Measurements from ENCODE around the gene PRC1.
A peak's percentile ranks its signal among the peaks of the same experiment; 100 is the strongest.
"Not testable (repeated sequence)": the region's sequence is repeated elsewhere in the genome, so short reads cannot be mapped to it uniquely, and the experiment has no call there.

PRC1 gene

GRCh38 chr15:90931828-90932659 is 62.3 kb downstream of the PRC1 start, which contains the start of gene HDDC3:
Gene HDDC3, minus strand, starts transcription at chr15:90932549. Its CDS starts 9 bp downstream, at chr15:90932540.
- H3K27ac ChIP-seq = peak within 1 kb of the TSS; percentile 97
- no peak for TF ChIP-seq ZFX (IDR thresholded peaks at IDR 0.05; ENCODE audit: borderline replicate concordance)
- TF ChIP-seq, protein P1, sequence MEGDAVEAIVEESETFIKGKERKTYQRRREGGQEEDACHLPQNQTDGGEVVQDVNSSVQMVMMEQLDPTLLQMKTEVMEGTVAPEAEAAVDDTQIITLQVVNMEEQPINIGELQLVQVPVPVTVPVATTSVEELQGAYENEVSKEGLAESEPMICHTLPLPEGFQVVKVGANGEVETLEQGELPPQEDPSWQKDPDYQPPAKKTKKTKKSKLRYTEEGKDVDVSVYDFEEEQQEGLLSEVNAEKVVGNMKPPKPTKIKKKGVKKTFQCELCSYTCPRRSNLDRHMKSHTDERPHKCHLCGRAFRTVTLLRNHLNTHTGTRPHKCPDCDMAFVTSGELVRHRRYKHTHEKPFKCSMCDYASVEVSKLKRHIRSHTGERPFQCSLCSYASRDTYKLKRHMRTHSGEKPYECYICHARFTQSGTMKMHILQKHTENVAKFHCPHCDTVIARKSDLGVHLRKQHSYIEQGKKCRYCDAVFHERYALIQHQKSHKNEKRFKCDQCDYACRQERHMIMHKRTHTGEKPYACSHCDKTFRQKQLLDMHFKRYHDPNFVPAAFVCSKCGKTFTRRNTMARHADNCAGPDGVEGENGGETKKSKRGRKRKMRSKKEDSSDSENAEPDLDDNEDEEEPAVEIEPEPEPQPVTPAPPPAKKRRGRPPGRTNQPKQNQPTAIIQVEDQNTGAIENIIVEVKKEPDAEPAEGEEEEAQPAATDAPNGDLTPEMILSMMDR (IDR thresholded peaks at IDR 0.05) = peak; percentile 89

GRCh38 chr15:90931575-90931827 is 62.8 kb downstream of the PRC1 start:
- no peak for TF ChIP-seq ZFX (IDR thresholded peaks at IDR 0.05; ENCODE audit: borderline replicate concordance)
- TF ChIP-seq, protein P1 (IDR thresholded peaks at IDR 0.05) = no peak; the same call in 1 of the 2 replicates

GRCh38 chr15:90930861-90931574 is 63.3 kb downstream of the PRC1 start:
- TF ChIP-seq, protein P1 (IDR thresholded peaks at IDR 0.05) = no peak
- no peak for TF ChIP-seq ZFX (IDR thresholded peaks at IDR 0.05; ENCODE audit: borderline replicate concordance)
- peak overlapping the region; percentile 97 for H3K27ac ChIP-seq

More at GRCh38 chr15:90931575-90931827, 62.8 kb downstream of the PRC1 start:
- H3K27ac ChIP-seq = peak overlapping the region; percentile 97

DNA sequence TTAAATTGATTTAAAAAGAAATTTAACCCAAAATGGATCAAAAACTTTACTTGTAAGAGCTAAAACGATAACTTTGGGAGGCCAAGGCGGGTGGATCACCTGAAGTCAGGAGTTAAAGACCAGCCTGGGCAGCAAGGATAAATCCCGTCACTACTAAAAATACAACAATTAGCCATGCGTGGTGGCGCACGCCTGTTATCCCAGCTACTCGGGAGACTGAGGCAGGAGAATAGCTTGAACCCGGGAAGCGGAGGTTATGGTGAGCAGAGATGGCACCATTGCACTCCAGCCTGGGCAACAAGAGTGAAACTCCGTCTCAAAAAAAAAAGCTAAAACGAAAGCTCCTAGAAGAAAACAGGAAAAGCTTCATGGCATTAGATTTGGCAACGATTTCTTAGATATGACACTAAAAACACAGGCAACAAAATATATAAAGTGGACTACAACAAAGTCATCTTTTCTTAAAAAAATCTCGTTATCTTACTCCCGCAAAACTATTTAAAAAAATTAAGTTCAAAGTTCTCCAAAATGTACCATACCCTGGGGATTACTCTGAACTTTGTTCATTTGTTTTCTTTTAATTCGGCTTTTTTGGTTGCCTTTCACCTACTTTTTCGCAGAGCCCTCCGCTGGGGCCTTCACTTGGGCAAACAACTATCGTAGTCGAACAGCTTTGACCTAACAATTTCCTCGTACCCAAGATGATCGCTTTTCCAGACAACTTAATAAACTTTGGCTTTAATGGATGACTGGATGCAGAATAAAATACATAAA is 64.9 kb downstream of the PRC1 start:
- TF ChIP-seq, protein P1 (IDR thresholded peaks at IDR 0.05) = no peak
- TF ChIP-seq ZFX (IDR thresholded peaks at IDR 0.05; ENCODE audit: borderline replicate concordance) = no peak
- H3K27ac ChIP-seq = peak overlapping the region; percentile 97

- peak overlapping the region; percentile 97; the same call in 1 of the 2 replicates for H3K27ac ChIP-seq
Measured at GRCh38 chr15:90928106-90928505, 66.2 kb downstream of the PRC1 start.

- not testable (repeated sequence) for H3K27ac ChIP-seq
Measured at GRCh38 chr15:90926766-90927165, 67.6 kb downstream of the PRC1 start.

DNA sequence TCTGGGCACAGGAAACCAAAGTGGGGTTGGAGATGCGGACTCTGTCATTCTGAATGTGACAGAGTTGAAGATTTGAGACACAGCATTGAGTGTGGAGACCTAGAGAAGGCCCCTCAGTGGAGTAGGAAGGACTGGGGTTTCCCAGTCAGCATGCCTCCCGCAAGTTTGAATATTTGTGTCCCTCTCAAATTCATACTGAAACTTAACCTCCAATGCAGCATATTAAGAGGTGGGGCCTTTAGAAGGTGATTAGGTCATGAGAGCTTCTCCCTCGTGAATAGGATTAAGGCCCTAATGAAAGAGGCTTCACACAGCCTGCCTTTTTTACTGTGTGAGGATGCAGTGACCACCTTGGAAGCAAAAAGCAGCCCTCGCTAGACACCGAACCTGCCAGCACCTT is 70.0 kb downstream of the PRC1 start:
- no peak overlapping the region for H3K27ac ChIP-seq
- TF ChIP-seq, protein P1 (IDR thresholded peaks at IDR 0.05) = no peak
- TF ChIP-seq ZFX (IDR thresholded peaks at IDR 0.05; ENCODE audit: borderline replicate concordance) = no peak

GRCh38 chr15:90922712-90923322 is 71.5 kb downstream of the PRC1 start:
- H3K27ac ChIP-seq = peak overlapping the region; percentile 3; the same call in 1 of the 2 replicates

Data from 22Rv1 (cell line).